H1 (cell line): Measurements from ENCODE around the gene GFI1B. TPM values are rescaled to one million over a fixed set of nuclear protein-coding genes. Genes with fewer than 3 reads are reported as not detected.

ENCODE experiments used
- CHD1 ChIP-seq: IDR thresholded peaks from 2 replicates; pipeline ENCODE4 v1.6.1; 2012; ENCODE audit warnings: low read depth, low read length, improper control_type of control experiment
- SAP30 ChIP-seq: fragments of 300-600 bp; sonication (generic); IDR thresholded peaks from 2 replicates; pipeline ENCODE4 v1.7.1; 2012; ENCODE audit warnings: low read length, moderate library complexity, mild to moderate bottlenecking, inconsistent platforms; ENCODE audit not compliant: insufficient read depth, insufficient replicate concordance
- SP2 ChIP-seq: IDR thresholded peaks from 2 replicates; pipeline ENCODE4 v1.6.1; 2012; ENCODE audit warnings: mild to moderate bottlenecking, low read length, inconsistent platforms
- TAF1 ChIP-seq: IDR thresholded peaks from 2 replicates; pipeline ENCODE4 v1.6.1; 2011; ENCODE audit warnings: mild to moderate bottlenecking, low read depth, low read length
- polyA plus RNA-seq, 7 experiments: library from polyadenylated mRNA; depleted of rRNA in 3 of 7; stranded (reverse) in 5 of 7; unstranded in 2 of 7; fragments of >200 nt in 5 of 7; fragments of 200-250 nt in 2 of 7; gene quantifications; 1 replicate in 5 of 7; 2 replicates in 1 of 7; 4 replicates in 1 of 7; pipeline versions ENCODE4 v1.2.1 to v1.2.3, GENCODE V29; 2011 to 2013; ENCODE audit warnings: missing spikeins in 2 of 7, mixed read lengths in 2 of 7
- total RNA-seq: library from RNA; stranded (reverse); fragmentation: NEBNext Ultra II Directional; extraction: Animal tissue kit (Norgen Biotek cat#: 25700); gene quantifications from 2 replicates; pipeline ENCODE4 v1.2.1, GENCODE V29; 2021

Gene GFI1B
- total and polyA plus RNA-seq, 2 of the 8 experiments (the other 6 are each of a cell fraction or from before 2014, with no cell fraction given) = 0.09 to 0.11 TPM

- TF ChIP-seq TAF1 = no peak
- TF ChIP-seq SP2 = no peak
- no peak for TF ChIP-seq SAP30
- no peak for TF ChIP-seq CHD1
Observed at GRCh38 chr9:132985489-132985888, 7.0 kb downstream of the GFI1B start (continued).
